T-helper 2 cell treated with Interferon-gamma antibody and Interleukin-4, amounts not matched to agents 5 μg/mL and 100 μg/mL, for 36 hours (primary cell): ENCODE results near the gene ARHGAP24.
A peak's percentile ranks its signal among the peaks of the same experiment; 100 is the strongest.

ENCODE experiments used
- DNase-seq: peaks from one replicate; pipeline ENCODE4 v3.0.0; 2021; ENCODE audit warnings: low spot score
- H3K27ac Mint-ChIP-seq: one replicate; pipeline ENCODE4 v1.8.0; 2021; ENCODE audit warnings: mild to moderate bottlenecking, mixed read lengths
- H3K27me3 Mint-ChIP-seq: one replicate; pipeline ENCODE4 v1.8.0; 2021; ENCODE audit warnings: low read depth, mixed read lengths
- H3K36me3 Mint-ChIP-seq: one replicate; pipeline ENCODE4 v1.8.0; 2021; ENCODE audit warnings: low read depth, mixed read lengths
- H3K4me1 Mint-ChIP-seq: one replicate; pipeline ENCODE4 v1.8.0; 2021; ENCODE audit warnings: low read depth, mixed read lengths
- H3K4me3 Mint-ChIP-seq: one replicate; pipeline ENCODE4 v1.8.0; 2022; ENCODE audit warnings: mild to moderate bottlenecking, moderate library complexity, mixed read lengths
- H3K9me3 Mint-ChIP-seq: one replicate; pipeline ENCODE4 v1.8.0; 2021; ENCODE audit warnings: mixed read lengths

Gene ARHGAP24

GRCh38 chr4:86034616-86035015 is 559.7 kb downstream of the ARHGAP24 start:
- H3K4me3 Mint-ChIP-seq = no peak overlapping the region
- H3K4me1 Mint-ChIP-seq = no peaks in the 10 kb centered on the region
- DNase-seq = no peak
- no peaks in the 10 kb centered on the region for H3K9me3 Mint-ChIP-seq
- no peak overlapping the region for H3K27ac Mint-ChIP-seq
- no peaks in the 10 kb centered on the region for H3K36me3 Mint-ChIP-seq
- no peaks in the 10 kb centered on the region for H3K27me3 Mint-ChIP-seq

GRCh38 chr4:86035688-86036087 is 560.7 kb downstream of the ARHGAP24 start:
- no peak overlapping the region for H3K27ac Mint-ChIP-seq
- H3K36me3 Mint-ChIP-seq = no peaks in the 10 kb centered on the region
- H3K4me3 Mint-ChIP-seq = no peak overlapping the region
- no peaks in the 10 kb centered on the region for H3K9me3 Mint-ChIP-seq
- no peaks in the 10 kb centered on the region for H3K4me1 Mint-ChIP-seq
- H3K27me3 Mint-ChIP-seq = no peaks in the 10 kb centered on the region
- no peak for DNase-seq

GRCh38 chr4:86036736-86037135 is 561.8 kb downstream of the ARHGAP24 start:
- no peak overlapping the region for H3K27ac Mint-ChIP-seq
- H3K4me3 Mint-ChIP-seq = no peak overlapping the region
- H3K27me3 Mint-ChIP-seq = no peaks in the 10 kb centered on the region
- no peaks in the 10 kb centered on the region for H3K4me1 Mint-ChIP-seq
- no peaks in the 10 kb centered on the region for H3K9me3 Mint-ChIP-seq
- no peaks in the 10 kb centered on the region for H3K36me3 Mint-ChIP-seq
- DNase-seq = no peak

- no peaks in the 10 kb centered on the region for H3K27me3 Mint-ChIP-seq
- H3K27ac Mint-ChIP-seq = no peak overlapping the region
- H3K4me1 Mint-ChIP-seq = no peaks in the 10 kb centered on the region
- no peaks in the 10 kb centered on the region for H3K9me3 Mint-ChIP-seq
- H3K4me3 Mint-ChIP-seq = no peak overlapping the region
- no peak for DNase-seq
- H3K36me3 Mint-ChIP-seq = no peaks in the 10 kb centered on the region
Observed at GRCh38 chr4:86038037-86038436, 563.1 kb downstream of the ARHGAP24 start.

GRCh38 chr4:86043755-86044592 is 569.0 kb downstream of the ARHGAP24 start:
- Mint-ChIP-seq H3K4me3 (no peak overlapping the region), H3K36me3 (no peaks in the 10 kb centered on the region), H3K4me1 (no peaks in the 10 kb centered on the region), H3K9me3 (no peaks in the 10 kb centered on the region), H3K27me3 (no peaks in the 10 kb centered on the region), H3K27ac (no peak overlapping the region)
- peak; percentile 4 for DNase-seq

- DNase-seq = no peak
- H3K36me3 Mint-ChIP-seq = no peaks in the 10 kb centered on the region
- H3K27ac Mint-ChIP-seq = no peak overlapping the region
- H3K4me1 Mint-ChIP-seq = no peaks in the 10 kb centered on the region
- H3K4me3 Mint-ChIP-seq = no peak overlapping the region
- H3K27me3 Mint-ChIP-seq = no peaks in the 10 kb centered on the region
- no peaks in the 10 kb centered on the region for H3K9me3 Mint-ChIP-seq
Observed at GRCh38 chr4:86044593-86044985, 569.6 kb downstream of the ARHGAP24 start.

GRCh38 chr4:86048426-86048825 is 573.5 kb downstream of the ARHGAP24 start:
- Mint-ChIP-seq H3K36me3 (no peaks in the 10 kb centered on the region), H3K27ac (no peak overlapping the region)

GRCh38 chr4:86050496-86050895 is 575.5 kb downstream of the ARHGAP24 start:
- H3K4me1 Mint-ChIP-seq = no peaks in the 10 kb centered on the region
- no peaks in the 10 kb centered on the region for H3K27me3 Mint-ChIP-seq
- no peaks in the 10 kb centered on the region for H3K9me3 Mint-ChIP-seq
- no peak overlapping the region for H3K4me3 Mint-ChIP-seq
- no peak for DNase-seq
- H3K36me3 Mint-ChIP-seq = no peaks in the 10 kb centered on the region
- H3K27ac Mint-ChIP-seq = no peak overlapping the region

More at GRCh38 chr4:86048426-86048825, 573.5 kb downstream of the ARHGAP24 start:
- H3K4me1 Mint-ChIP-seq = no peaks in the 10 kb centered on the region
- H3K9me3 Mint-ChIP-seq = no peaks in the 10 kb centered on the region
- H3K27me3 Mint-ChIP-seq = no peaks in the 10 kb centered on the region
- no peak for DNase-seq
- no peak overlapping the region for H3K4me3 Mint-ChIP-seq
